Activated CD4-positive, alpha-beta T cell treated with anti-CD3 and anti-CD28 coated beads, Interleukin-2, amount 50 U/mL, for 16 hours (primary cell): Measurements from ENCODE around the gene HNRNPA3.
"Not testable (repeated sequence)": the region's sequence is repeated elsewhere in the genome, so short reads cannot be mapped to it uniquely, and the experiment has no call there.

Source experiments
- DNase-seq: peaks from one replicate; pipeline ENCODE4 v3.0.0-alpha.2; 2020

The HNRNPA3 gene

GRCh38 chr2:177256026-177256425, 43.4 kb downstream of the HNRNPA3 start:
- DNase-seq = no peak

GRCh38 chr2:177256695-177257094, 44.1 kb downstream of the HNRNPA3 start:
- no peak for DNase-seq

DNA sequence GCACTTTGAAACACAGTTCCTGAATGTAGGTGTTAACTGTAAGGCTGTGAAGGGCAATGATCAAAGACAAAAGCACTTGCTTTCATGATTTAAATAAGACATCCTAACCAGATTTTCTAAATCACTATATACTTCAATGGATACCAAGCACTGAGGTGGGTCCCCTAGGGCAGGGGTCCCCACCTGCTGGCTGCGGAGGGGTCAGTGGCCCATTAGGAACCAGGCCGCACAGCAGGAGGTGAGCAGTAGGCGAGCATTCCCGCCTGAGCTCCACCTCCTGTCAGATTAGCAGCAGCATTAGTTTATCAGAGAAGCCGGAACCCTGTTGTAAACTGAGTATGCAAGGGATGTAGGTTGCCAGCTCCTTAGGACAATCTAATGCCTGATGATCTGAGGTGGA, 44.9 kb downstream of the HNRNPA3 start:
- DNase-seq = no peak

GRCh38 chr2:177258059-177258458, 45.5 kb downstream of the HNRNPA3 start:
- no peak for DNase-seq

GRCh38 chr2:177260379-177260778, 47.8 kb downstream of the HNRNPA3 start:
- DNase-seq = no peak

- no peak for DNase-seq
These were observed 48.8 kb downstream of the HNRNPA3 start for GRCh38 chr2:177261116-177262060.

GRCh38 chr2:177262092-177262491, 49.5 kb downstream of the HNRNPA3 start:
- no peak for DNase-seq

GRCh38 chr2:177262958-177263450, 50.4 kb downstream of the HNRNPA3 start:
- no peak for DNase-seq

DNA sequence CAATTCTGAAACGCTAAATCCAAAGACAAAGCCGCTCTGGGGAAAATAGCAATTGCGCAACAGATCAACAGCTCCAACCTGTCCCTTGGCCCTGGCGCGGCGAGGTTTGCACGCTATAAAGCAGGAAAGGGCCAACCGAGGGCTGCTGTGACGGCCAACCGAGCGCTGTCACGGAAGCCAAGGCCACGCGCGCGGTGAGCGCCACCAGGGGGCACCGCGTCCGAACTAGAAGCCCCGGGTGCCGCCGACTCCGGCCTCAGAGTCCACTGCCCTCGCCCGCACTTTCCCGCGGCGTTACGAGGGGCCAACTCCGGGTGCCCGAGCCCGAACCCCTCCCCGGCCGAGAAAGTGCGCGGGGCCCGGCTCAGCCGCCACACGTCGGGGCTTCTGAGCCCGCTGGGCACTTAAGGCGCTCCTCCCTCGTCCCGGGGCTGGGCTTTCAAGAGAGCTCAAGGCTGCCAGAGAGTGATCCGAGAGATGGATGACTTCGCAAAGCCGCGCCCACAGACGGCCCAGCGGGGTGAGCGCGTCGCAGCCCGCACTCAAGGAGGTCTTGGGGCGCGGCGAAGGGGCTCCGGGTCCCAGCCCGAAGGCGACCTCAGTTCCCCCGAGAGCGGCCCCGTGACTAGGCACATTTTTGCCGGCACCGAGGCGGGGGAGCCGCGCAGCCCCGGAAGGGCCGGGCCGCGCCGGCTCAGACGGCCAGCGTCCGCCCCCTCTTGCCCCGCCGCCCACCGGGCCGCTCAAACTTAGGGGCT, 51.0 kb downstream of the HNRNPA3 start:
- DNase-seq = peak; percentile 92

- no peak for DNase-seq
These were observed 51.7 kb downstream of the HNRNPA3 start for GRCh38 chr2:177264209-177264692.

DNA sequence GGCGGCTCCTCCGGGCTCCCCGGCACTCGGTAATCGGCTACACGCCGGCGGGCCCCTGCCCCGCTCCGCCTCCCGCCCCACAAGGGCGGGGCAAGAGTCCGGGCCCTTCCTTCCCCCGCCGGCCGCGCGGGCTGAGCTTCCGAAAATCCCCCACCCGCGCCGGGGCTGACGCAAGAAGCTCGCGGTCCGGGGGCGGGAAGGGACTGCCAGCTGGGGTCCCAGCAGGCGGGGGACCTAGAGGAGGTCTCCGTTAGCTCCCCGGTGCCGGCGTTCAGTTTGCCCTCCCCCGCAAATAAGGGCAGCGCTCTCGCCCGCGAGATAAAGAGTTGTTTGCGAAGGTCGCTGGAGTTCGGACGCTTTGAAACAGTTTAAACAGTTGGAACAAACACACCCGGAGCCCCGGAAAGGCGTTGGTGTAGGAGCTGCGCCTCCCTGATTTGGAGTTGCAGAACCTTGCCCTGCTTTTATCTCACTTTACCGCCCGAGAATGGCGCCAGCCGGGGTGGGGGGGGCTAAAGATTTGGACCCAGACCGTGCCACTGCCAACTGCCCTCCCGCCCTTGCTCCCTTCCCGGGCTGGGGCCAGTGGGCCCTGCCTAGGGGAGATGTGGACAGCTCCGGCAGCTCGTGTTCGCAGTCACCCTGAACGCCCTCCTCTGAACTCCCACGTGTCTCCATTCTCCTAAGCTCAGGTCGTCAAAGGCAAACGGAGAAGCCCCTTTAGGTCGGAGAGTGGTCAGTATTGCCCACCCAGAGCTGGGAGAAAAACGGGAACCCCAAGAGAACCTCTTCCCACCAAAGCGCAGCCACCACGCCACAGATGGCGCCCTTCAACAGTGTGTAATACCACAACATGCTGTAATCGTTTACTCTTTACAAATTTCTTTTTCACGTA, 52.3 kb downstream of the HNRNPA3 start, which contains the start of gene NFE2L2:
TSS of gene NFE2L2 (minus strand) at position 35 of the 895 bp plus-strand sequence. CDS start 151 bp downstream, outside the sequence.
- DNase-seq = peak; percentile 90

DNA sequence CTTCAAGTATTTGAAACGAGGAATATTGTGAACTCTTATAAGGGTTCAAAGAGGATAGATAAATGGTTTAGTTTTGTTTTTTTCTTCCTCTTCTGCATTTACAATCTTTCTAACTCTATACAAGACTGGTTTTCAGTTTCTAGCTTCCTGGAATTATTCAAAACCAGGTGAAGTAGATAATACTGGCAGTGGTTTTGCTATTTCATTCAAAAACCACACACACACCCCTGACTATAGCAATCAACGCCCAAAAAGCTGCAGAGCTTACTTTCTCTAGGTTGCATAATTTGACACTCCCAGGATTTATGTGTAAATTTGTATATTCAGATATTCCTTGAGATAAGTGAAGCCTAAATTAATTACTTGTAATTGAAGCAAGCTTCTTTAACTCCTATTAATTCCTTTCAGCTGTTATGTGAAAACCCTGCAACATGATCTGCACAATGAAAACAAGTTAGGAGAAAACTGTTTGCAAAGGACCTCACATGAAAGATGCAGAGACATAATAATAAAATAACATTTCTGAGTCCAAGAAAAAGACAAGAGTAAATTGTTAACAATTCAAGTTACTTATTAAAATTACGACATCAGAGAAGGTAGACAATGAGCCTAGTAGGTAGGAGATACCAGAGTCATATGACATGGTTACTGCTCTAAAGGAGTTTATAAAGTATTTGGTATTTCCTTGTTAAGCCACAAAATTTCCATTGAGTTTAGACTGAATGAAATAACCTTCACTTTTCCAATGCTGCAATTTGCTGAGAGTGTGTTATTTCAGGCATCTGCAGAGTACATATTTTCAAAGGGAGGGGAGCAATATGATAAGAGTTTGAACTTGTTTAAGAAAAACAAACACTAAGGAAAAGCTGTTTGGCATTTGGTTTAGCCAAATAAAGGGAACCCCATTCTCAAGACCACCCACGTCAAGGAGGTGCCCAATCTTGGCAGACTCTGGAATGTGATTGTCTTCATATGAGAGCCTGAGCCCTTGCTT, 53.5 kb downstream of the HNRNPA3 start:
- peak; percentile 60 for DNase-seq

- not testable (repeated sequence) for DNase-seq
These were observed 54.4 kb downstream of the HNRNPA3 start for GRCh38 chr2:177266955-177267354.

- DNase-seq = no peak
These were observed 55.7 kb downstream of the HNRNPA3 start for GRCh38 chr2:177268187-177268871.

GRCh38 chr2:177268901-177269300, 56.3 kb downstream of the HNRNPA3 start:
- DNase-seq = no peak

GRCh38 chr2:177270531-177270930, 57.9 kb downstream of the HNRNPA3 start:
- no peak for DNase-seq

- DNase-seq = no peak
These were observed 59.5 kb downstream of the HNRNPA3 start for GRCh38 chr2:177271981-177272666.

GRCh38 chr2:177272765-177273164, 60.2 kb downstream of the HNRNPA3 start:
- no peak for DNase-seq

- DNase-seq = no peak
These were observed 60.8 kb downstream of the HNRNPA3 start for GRCh38 chr2:177273408-177273807.
